Putamen (tissue), 1 donor: ENCODE results near the gene RAB5A.
"Not testable (repeated sequence)": the region's sequence is repeated elsewhere in the genome, so short reads cannot be mapped to it uniquely, and the experiment has no call there.

Experiments
- DNase-seq: peaks from one replicate; pipeline ENCODE4 v3.0.0-alpha.2; 2016; ENCODE audit warnings: low spot score

The RAB5A gene, protein sequence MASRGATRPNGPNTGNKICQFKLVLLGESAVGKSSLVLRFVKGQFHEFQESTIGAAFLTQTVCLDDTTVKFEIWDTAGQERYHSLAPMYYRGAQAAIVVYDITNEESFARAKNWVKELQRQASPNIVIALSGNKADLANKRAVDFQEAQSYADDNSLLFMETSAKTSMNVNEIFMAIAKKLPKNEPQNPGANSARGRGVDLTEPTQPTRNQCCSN

DNA sequence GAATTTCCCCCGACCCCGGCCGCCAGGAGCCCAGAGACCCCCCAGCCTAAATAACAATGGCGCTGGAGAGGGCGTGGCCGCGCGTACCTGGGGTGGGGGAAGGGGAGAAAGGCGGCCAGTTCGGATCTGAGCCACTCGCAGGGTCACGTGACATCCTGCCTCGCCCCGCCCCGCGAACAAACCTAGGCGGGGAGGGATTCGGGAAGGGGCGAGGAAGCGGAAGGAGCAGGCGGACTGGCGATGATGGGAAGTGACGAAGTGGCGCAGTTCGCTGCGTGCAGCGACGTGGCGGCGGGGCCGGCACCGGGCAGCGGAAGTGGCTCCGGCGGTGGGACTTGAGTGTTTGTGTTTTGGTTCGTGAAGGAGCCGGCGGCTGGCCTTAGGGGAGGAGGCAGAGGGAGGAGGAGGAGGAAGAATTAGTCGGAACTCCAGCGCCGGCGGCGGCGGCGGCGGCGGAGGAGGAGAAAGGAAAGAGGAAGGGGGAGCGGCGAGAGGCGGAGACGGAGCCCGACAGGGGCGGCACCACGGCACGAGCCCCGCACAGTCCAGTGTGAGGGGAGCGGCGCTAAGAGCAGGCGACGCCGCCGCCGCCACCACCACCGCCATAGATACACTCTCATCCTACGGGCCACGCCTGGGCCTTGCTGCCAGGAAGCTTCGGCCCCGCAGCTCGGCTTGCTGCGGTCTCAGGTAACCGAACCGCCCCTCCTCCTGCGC lies at the start of gene RAB5A:
Gene RAB5A (plus strand): TSS at position 266 of the 717 bp plus-strand sequence. CDS start 3,802 bp downstream, outside the sequence.
- DNase-seq: peak; percentile 98

DNA sequence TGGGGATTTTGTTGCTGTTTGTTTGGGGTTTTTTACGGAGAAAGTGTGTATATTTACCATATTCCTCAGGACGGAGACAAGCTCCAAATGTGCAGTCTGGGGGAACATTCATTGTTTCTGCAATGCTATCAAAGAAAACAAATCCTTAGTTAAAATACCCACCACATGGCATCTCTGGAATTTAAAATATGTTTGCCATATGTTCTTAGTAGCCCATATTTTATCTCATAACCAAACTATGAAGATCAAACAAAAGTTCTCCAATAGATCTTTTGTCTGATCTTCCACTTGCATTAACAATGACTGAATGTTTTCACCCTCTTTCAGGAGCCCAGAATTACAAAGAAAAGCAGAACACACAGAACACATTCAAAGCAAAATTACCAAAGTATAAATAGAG lies 48.2 kb upstream of the RAB5A start:
- no peak for DNase-seq

DNA sequence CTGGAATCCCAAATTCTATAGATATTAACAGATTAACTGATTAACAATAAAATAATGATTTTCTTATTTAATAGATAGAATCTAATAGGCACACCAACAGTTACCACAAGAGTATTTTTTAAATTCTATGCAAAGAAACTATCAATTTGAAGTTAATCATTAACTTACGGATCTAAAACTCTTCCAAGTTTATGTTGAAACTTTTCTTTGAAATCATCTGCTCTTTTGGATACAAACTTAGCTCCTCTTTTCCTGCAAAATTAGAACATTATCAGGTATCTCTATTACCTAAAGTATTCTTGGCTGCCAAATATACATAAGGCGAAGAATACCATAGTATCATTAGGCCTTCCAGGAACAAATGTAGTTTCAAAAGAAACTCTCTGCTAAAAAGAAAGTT lies 47.6 kb upstream of the RAB5A start:
- no peak for DNase-seq

DNA sequence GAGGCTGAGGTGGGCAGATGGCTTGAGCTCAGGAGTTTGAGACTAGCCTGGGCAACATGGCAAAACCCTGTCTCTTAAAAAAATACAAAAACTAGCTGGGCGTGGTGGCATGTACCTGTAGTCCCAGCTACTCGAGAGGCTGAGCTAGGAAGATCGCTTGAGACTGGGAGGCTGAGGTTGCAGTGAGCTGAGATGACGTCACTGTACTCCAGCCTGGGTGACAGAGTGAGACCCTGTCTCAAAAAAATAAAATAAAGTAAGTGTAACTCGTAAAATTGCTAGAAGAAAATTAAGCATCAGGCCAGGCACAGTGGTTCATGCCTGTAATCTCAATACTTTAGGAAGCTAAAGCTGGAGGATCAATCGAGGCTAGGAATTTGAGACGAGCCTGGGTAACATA lies 47.1 kb upstream of the RAB5A start:
- not testable (repeated sequence) for DNase-seq

DNA sequence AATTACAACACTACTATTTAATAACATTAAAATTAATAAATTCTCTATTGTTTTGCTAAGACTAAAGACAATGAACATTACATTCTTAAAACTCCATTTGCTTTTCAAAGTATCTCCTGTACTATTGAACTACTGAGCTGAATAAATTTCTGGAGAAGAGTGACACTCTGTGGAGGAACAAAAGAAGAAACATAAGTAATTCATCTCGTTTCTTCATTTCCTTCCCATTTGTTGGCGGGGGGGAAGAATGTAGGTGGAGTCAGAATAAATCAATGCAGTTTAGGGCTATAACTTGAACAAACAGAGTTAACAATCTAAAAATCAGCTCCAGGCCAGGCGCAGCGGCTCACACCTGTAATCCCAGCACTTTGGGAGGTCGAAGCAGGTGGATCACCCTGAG lies 45.6 kb upstream of the RAB5A start:
- DNase-seq: no peak

DNA sequence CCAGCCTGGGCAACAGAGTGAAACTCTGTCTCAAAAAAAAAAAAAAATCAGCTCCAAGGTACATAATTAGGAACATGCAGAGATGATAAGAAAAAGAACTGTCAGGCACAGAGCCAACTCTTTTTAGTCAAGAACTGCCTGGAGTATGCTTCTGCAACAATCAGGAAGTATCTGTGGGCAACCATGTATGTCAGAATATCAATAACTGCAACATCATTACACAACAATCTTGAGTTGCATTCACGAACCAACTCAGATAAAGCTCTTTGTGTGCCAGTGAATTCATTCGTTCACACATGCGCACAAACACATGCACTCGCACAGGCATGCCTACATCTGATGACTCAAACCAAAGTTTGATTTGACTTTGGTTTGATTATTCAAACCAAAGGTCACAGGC lies 45.0 kb upstream of the RAB5A start:
- no peak for DNase-seq

DNA sequence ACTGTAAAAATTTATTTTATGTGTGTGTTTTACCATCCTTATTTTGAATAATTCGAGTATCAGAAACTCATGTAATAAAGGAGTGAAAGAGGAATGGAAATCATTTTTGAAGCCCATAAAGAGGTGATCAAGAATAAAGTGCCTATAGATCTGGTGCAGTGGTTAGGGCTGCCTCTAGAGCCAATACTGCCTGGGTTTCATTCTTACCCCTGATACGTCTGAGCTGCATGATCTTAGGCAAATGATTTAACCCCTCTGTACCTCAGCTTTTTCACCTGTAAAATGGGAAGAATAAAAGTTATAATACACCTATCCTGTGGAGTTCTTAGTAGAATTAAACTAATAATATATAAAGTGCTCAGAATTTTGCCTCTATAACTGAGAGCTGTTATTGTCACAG lies 43.2 kb upstream of the RAB5A start:
- no peak for DNase-seq

DNA sequence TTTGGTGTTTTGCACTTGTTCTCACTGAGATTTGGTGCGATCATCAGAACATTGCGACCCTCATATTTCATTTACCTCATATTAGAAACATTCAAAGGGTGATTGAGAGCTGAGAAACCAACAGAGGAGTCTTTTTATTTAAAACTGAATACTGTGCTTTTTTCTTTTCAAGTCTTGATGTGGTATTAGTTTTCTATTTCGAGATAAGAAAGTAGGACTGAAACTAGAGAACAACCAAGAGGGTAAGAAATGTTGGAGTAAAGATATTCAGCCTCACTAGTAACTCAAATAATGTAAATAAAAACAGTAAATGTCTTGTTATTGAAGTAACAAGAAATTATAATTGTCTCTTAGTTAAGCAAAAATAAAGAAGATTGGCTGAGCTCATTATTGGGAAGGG lies 39.4 kb upstream of the RAB5A start:
- no peak for DNase-seq

DNA sequence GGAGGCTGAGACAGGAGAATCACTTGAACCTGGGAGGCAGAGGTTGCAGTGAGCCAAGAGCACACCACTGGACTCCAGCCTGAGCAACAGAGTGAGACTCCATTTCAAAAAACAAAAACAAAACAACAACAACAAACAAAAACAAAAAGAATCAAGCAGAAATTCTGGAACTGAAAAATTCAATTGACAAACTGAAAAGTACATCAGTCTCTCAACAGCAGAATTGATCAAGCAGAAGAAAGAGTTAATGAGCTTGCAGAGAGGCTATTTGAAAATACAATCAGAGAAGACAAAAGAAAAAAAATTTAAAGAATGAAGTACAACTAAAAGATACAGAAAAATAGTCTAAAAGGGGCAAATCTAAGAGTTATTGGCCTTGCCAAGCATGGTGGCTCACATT lies 35.4 kb upstream of the RAB5A start:
- DNase-seq: no peak

DNA sequence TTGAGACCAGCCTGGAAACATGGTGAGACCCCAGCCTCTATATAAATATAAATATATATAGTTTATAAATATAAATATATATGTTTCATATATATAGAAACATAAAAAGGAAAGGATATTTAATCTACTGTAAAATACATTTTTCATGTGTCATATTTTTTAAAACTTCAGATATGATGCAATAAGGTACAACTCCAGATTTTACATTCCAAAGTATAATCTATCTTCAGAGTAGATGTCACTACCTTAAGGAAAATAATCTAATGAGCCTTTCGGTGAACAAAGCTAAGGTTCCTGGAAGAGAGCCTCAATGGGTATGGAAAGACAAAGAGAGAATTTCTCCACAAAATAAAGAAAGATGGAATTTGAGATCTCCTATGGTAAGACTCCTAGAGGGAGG lies 29.7 kb upstream of the RAB5A start:
- no peak for DNase-seq

DNA sequence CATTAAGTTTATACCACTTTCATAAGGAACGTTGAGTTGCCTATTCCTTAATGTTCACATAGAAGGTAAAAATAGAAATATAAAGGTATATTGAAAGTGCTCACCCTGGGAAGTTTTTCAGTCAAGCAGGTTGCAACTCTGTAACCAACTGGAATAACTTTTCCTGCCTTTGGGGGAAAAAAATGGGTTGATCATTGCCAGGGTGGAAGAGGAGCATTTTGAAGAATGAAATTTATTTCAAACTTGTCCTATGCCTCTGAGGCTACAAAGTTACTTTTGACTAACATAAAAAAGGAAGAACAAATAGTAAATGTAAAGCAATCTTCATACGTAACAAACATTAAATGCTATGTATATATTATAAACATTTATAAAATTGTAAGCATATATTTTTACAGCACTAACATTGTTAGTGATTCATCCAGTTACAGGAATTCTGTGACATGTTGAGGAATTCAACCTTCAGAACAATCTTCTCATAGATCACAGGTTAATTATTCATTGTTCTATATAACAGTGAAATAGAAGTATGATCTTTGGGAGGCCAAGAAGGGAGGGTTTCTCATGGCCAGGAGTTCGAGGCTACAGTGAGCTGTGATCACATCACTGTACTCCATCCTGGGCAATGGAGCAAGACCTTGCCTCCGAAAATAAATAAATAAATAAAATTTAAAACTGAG lies 26.4 kb upstream of the RAB5A start:
- no peak for DNase-seq

DNA sequence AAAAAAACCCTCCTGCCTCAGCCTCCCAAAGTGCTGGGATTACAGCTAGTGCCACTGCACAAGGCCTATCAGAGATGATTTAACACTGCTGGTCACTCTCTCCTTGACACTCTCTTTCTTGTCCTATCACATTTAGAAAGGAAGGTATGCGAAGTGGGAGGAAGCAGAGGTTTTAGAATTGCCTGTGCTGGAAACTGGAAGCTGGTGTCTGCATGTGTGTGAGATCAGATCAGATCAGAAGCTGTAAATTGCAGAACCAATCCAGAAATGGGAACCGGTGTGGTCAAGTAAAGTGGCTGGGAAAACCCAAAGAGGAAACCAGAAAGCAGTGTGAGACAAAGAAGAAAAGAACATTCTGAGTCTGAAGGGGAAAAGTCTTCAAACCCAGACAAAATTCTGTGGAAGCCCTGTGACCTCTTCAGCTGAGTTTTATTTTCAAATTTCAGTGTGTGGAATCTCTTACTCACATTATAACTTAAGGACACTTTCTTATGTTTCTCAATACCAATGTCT lies 15.7 kb upstream of the RAB5A start:
- DNase-seq: peak; percentile 24

DNA sequence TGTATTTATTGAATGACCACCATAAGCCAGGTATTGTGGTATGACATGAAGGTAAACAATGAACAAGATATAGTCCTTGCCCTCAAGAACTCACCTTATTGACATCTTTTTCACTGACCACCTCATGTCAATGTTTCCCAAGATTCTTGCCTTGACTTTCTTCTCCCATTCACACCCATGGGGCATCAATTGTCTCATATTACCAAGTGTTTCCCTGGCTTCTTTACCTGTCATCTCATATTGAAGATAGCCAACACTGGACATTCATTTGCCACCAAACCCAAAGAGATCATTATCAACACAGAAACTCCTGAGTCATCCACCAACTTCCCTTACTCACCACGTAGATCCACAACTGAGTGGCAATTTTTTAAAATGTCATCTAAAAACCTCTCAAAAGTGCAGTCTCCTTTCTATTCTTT lies 15.1 kb upstream of the RAB5A start:
- no peak for DNase-seq

DNA sequence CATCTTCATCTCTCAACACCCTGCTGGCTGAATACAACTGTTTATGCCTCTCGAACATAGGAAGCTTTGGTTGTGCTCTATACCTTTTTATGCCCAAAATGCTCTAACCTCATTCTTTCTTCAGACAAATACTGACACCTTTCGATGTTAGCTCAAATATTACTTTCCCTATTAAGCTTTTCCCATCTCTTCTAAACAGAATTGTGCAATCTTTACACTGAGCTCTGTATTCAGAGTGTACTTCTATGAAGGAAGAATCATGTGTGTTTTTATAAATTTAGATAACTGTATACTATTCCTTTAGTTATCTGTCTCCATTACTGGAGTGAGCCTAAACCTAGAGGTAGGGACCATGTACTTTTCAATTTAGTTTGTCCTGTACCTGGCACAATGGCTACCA lies 14.5 kb upstream of the RAB5A start:
- no peak for DNase-seq

DNA sequence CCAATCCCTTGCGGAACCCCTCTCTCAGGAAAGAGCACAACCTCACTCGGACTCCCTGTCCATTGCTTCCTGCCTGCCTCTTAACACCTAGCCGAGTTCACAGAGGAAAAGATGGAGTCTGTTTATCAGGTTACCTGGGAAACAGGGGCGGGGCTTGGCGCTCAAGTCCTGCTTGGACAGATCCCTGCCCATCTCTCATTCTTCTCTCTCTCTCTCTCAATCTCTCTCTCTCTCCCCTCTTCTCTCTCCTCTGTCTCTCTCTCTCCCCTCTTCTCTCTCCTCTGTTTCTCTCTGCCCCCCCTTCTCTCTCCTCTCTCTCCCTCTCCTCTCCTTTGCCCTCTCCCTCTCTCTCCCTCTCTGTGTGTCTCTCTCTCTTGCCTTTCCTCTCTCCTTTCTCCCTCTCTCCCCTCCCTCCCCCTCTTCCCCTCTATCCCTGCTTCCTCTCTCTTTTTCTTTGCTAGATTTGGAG lies 12.8 kb upstream of the RAB5A start, which contains the start of gene EFHB:
Gene EFHB (minus strand): TSS at position 120 of the 469 bp plus-strand sequence. CDS start 199 bp downstream, outside the sequence.
- DNase-seq: no peak

DNA sequence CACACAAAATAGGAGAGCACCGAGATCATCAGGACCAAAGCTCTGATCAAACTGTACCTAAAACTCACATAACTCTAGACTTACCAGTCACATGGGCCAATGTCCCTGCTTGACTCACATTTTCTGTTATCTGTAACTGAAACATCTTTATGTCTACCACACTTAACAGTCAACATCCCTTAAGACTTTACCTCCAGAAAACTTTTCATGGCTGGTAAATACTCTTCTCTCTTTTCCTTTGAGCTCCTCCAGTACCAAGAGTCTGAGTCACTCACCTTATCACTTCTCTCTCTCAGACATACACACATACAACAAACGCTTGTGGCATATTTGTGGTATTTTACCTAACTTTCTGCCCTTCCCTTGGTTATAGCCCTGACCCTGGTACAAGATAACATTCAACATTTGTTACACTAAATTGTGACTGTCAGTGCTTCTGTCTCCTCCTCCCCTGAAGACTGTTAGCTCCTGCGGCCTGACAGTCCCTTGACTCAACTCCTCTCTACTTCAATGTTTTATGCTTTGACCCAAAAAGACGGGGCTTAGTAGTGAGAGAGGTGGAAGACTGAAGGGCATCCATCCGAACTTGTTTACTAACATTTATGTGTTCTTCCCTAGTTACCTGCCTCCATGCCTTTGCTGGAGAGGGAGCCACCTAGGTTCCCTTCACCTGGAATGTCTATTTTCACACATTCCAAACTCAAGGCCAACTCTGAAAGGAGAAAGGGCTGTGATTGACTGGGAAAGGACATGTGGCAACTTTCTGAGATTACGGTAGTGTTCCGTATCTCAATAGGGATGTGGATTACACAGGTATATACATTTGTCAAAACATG lies 9.2 kb upstream of the RAB5A start:
- DNase-seq: no peak

DNA sequence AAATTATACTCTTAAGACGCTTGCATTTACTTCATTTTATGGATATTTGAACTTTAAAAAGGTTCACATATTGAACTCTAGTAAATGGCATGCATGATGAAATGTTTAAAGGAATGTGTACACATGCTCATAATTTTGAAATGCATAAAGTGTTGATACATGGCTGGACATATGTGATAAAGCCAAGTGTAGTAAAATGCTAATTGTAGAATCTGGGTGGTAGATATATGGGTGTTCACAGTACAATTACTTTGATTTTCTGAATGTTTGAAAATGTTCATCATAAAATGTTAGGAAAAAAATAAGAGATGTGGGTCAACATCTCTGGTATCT lies 8.6 kb upstream of the RAB5A start:
- DNase-seq: no peak

DNA sequence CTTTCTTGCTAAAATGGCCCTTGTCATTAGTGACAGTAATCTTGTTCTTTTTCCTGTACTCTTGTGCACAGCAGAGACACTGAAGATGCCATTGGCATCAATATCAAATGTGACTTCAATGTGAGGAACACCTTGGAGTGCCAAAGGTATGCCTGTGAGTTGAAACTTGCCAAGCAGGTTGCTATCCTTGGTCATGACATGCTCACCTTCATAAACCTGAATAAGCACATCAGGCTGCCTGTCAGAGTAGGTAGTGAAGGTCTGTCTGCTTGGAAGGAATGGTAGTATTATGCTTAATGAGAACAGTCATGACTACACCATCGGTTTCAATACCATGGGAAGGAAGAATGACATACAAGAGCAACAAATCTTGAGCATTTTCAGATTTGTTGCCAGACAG lies 6.3 kb upstream of the RAB5A start:
- DNase-seq: no peak

DNA sequence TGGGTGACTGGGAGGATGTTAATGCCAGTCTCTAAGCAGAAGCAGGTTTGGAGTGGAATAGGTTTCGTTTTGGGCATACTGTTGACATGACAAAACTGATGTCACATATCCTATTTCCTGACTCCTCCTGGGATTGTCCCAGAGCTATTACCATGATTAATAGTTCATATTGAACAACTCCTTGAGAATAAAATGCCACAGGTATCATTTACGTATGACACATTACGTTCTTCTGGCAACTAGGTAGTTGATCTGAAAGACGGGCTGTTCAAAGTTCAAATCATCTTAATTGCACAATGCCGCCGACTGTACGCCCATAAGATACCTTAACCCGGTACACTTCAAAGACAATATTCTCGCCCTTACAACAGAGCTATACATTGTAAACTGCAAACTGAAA lies 1.4 kb upstream of the RAB5A start:
- no peak for DNase-seq

DNA sequence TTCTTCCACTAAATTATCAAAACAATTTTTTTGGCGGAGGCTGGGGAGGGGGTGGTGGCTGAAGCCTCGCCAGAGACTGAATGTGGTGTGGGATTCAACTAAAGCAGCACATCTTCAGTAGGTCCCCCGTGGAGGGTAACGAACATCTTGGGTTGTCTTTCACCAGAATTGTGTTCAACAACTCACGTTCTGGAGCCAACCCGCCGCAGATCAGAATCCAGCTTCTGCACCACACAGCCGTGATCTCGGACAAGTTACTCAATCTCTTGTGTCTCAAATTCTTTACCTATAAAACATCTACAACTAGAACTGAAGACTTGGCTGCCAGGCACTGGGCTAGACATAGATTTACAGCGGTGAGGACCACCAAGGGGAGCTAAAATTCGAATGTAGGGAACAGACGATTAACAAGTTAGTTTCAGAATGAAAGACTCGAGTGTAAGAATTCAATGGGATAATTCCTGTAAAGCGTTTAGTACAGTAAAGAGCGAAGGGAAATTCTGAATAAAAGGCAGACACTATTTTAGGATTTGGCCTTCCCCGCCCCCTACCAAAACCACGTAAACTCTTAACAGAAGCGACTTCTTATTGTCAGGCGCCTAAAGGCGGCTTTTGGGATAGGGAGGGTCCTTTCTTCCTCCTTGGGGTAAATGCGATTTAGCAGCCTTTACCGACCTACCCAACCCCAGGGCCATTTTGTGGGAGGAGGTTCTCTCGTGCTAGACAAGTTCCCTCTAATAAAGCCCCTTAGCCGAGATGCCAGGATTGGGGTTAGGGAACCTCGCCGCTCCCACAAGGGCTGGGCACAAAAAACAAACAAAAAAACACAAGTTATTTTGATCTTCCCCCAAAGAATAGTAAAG lies 697 bp upstream of the RAB5A start:
- peak; percentile 2 for DNase-seq
